AG20443 (cell line): Measurements from ENCODE around the gene OR6B3.
"Not testable (repeated sequence)": the region's sequence is repeated elsewhere in the genome, so short reads cannot be mapped to it uniquely, and the experiment has no call there.

Experiments used
- DNase-seq: peaks from one replicate; pipeline ENCODE4 v3.0.0; 2012; ENCODE audit warnings: low spot score, mixed read lengths

The OR6B3 gene

DNA sequence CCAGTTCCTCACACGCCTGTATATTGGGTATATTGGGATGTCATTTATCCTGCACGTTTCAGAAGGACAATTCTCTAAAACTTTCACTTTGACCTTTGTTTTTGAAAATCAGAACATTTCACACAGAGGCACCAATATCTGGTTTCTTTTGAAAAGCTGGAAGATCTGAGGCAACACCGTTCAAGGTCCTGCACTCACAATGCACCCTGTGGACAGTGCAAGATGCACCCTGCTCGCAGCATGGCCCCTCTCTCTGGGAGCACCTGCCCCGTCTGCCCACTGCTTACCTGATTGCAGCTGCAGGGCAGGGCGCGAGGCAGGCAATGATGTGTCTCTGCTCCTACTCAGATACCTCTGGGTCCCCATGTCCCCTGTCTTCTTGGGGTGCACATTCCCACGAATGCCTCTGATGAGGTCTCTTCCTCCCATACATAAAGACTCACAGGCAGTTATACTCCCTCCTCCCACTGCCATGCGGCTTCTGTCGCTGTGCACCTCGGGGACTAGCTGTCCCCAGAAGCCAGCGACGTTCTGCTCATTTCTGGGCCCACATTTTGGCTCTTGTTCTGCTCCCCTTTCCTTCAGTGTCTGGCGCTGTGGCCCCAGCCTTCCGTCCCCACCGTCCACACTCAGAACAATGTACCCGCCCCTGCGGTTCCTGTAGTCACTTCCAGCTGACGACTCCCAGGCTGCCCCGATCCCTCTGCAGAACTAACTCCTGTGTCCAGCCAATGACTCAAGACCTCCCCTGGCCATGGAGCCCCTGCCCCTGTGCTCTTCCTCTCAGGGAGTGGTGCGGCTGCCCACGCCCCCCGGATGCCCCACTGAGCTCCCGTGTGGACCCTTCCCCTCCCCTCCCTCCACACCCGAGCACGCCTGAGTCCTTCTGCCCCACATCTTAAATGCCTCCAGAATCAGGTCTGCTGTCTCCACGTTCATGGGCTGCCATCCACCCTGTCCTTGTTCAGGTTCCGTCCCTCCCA is at the start of gene OR6B3:
OR6B3 (minus strand) TSS at position 349 of the 983 bp plus-strand sequence.
- DNase-seq: no peak

DNA sequence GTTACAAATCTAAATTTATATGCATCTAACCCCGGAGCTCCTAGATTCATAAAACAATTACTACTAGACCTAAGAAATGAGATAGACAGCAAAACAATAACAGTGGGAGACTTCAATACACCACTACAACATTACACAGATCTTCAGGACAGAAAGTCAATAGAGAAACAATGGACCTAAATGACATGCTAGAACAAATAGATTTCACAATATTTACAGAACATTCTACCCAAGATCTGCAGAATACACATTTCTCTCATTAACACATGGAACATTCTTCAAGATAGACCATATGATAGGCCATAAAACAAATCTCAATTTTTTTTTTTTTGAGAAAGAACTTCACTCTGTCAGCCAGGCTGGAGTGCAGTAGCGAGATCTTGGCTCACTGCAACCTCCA is 45.0 kb upstream of the OR6B3 start:
- no peak for DNase-seq

DNA sequence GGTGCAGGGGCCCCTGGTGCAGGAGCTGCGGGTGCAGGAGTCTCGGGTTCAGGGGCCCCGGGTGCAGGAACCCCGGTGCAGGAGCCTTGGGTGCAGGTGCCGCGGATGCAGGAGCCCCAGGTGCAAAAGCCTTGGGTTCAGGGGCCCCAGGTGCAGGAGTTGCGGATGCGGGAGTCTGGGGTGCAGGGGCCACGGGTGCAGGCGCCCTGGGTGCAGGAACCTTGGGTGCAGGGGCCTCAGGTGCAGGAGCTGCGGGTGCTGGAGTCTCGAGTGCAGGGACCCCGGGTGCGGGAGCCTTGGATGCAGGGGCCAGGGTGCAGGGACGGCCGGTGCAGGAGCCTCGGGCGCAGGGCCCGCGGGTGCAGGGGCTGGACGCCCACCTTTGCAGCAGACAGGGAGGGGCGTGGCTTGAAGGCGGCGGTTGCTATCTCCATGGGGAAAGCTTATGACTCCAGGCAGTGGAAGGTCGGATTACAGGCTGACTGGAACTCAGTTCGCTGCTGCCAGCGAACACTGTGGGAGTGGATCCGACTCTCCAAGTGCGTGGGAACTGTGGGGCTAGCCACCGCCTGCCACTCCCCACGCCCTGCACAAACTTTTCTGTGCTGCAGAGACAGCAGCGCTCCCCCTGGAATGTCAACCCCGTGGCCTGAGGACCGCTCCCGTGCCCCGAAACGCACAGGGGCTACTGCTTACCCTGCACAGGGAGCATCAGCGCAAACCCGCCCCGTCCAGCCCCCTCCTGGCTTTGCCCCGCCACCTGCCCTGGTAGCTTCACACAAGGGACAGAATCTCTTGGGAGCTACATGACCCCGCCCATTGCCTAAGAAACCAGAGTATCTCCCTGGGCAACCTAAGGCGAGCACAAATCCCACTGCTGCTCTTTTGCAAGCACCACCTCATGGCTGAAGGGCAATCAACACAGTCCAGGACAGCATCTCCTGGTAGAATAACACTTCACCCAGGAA is 42.5 kb upstream of the OR6B3 start:
- DNase-seq: no peak

- no peak for DNase-seq
Measured at GRCh38 chr2:240089306-240089705, 36.0 kb upstream of the OR6B3 start.

DNA sequence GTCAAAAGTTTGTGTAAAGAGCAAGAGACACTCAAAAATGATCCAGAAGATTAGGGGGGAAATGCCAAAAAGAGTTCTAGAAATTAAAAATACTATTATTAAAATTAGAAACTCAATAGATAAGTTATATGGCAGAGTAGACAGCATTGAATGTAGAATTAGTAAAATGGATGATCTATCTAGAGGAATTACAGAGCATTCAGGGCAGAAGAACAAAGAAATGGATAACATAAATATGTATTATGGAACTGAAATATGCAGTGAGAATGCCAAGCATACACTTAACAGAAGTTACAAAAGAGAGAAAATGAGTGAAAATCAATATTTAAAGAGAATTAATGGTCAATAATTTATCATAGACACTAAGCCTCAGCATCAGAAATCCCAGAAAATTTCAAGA is 33.2 kb upstream of the OR6B3 start:
- no peak for DNase-seq

DNA sequence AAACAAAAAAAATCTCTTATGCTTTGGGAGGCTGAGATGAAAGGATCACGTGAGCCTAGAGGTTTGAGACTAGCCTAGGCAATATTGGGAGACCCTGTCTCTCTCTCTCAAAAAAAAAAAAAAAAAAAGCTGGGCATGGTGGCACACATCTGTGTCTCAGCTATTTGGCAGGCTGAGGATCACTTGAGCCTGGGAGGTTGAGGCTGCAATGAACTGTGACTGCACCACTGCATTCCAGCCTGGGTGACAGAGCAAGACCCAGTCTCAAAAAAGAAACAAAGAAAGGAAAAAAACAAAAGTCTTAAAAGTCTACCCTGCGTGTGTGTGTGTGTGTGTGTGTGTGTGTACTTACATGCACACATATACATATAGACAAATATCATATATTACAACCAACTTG is 25.3 kb upstream of the OR6B3 start:
- no peak for DNase-seq

GRCh38 chr2:240077442-240077841 is 24.1 kb upstream of the OR6B3 start:
- DNase-seq: no peak

GRCh38 chr2:240074545-240074944 is 21.2 kb upstream of the OR6B3 start:
- no peak for DNase-seq

GRCh38 chr2:240070907-240071306 is 17.6 kb upstream of the OR6B3 start:
- DNase-seq: no peak

- no peak for DNase-seq
Measured at GRCh38 chr2:240069829-240070228, 16.5 kb upstream of the OR6B3 start.

GRCh38 chr2:240068193-240068592 is 14.9 kb upstream of the OR6B3 start:
- DNase-seq: no peak

- no peak for DNase-seq
Measured at GRCh38 chr2:240066489-240066888, 13.2 kb upstream of the OR6B3 start.

DNA sequence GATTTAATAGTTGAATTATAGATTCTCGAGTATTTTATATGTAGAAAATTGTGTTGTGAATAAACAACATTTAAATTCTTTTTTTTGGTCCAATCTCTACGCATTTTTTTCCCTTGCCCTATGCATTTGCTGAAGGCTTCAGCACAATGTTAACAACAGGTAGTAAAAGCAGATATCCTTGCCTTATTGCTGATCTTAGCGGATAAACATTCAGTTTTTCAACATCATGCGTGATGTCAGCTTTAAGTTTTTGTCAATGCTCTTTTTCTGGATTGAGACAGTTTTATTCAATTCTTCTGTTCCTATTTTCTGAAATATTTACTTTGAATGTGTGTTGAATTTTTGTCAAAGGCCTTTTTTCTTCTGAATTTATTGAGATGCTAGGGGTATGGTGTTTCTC is 11.6 kb upstream of the OR6B3 start:
- no peak for DNase-seq

DNA sequence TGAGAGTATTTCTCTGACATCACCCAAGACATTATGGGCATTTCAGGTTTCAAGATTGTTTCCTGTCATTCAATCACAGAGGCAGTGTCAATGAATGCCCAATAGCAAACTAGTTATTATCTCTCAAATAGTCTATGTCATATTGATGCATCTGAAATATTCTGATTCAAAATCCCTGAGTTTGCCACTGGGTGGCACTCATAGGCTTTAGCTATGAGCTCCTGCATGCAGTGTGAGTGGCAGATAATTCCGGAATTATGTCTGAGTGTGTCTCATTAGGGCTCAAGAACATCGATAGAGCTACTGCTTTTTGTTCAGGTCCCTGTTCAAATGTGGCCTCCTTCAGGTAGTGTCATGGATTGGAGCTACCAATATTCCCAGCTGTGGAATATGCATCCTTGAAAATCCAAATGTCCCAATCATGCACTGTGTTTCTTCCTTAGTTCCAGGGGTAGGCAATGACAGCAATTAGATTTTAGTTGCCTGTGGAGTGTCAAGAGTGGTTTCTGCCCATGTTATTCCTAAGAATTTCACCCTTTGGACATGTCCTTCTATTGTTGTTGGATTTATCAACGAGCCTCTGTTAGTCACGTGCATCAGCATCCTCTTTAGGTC is 7.8 kb upstream of the OR6B3 start:
- peak; percentile 66 for DNase-seq

DNA sequence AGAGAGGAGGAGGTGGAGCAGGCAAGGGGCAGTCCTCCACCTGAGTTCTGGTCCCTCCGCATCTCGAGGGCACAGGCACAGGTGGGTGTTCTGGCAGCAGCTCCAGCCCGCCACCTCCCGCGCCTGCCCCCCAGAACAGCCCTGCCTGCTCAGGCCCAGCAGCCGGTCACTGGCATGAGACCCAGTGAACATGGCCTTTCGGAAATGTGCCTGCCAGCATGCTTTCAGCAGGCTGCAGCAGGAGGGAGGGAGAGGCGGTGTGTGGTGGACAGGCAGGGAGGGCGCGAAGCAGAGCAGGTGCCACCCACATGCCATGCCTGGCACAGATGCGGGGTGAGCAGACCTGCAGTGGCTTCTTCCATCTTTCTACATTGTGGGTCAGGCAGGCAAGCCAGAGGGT is 3.4 kb upstream of the OR6B3 start:
- no peak for DNase-seq

DNA sequence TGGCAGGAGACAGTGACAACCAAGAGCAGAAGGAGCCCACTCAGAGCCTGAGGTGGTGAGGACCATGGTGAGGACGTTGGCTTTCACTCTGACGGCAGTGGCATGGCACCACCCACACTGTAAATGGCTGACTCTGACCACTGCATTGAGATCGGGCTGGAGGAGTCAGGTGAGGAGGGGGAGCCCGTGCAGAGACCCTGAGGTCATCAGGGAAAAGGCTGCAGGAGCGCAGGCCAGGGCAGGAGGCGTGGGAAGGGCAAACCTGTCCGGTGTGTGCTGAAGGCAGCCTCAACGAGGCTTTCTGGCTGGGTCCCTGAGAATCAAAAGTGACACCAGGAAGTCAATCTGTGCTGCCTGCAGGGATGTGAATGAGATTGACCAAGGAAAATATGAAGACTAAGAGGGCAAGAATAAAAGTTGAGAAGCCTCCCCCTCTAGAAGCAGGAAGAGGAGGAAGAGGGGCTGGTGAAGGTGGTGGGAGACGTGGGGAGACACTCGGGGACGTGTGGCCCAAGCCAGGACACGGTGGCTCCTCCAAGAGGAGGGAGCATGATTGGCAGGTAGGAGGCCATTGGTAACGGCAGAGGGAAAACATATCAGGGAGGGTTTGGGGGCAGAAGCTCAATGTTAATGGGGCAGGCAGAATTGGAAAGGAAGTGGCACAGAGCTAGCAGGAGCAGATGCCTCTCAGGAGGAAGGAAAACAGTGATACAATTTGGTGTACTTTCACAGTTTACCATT is 2.0 kb upstream of the OR6B3 start:
- no peak for DNase-seq

DNA sequence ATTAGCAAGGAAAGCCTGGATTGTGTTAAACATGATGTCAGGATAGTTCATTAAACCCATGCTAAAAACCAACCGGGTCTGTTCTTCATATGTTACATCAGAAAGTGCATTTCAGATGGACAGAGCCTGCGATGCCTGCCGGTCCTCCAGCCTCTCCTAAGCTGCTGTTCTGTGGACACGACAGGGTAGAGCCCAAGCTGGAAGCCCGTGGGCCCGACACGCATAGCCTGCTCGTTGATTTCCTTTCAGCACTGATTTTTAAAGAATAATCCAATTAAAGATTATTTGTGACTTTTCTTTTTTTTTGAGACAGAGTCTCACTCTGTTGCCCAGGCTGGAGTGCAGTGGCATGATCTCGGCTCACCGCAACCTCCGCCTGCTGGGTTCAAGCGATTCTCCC is 797 bp downstream of the OR6B3 start:
- DNase-seq: no peak

GRCh38 chr2:240051697-240052096 is 1.6 kb downstream of the OR6B3 start:
- no peak for DNase-seq

- DNase-seq: no peak
Measured at GRCh38 chr2:240050278-240050677, 3.0 kb downstream of the OR6B3 start.

DNA sequence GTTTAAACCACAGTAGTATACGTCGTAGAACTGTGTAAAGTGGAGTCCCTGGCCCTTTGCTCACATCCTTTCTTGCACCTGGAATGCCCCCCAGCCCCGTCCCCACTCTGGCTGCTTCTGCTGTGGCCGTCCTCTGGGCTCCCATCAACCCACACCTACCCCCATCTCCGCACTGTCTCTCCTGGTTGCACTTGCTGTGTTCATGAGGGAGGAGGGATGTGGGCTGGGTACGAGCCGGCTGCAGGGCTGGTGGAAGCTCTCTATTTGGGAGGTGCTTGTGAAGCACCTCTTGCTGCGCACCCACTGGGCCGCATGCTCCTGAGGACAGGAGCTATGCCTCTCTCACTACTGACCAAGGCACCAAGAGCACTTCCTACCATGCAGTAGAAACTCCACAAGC is 5.1 kb downstream of the OR6B3 start:
- no peak for DNase-seq

DNA sequence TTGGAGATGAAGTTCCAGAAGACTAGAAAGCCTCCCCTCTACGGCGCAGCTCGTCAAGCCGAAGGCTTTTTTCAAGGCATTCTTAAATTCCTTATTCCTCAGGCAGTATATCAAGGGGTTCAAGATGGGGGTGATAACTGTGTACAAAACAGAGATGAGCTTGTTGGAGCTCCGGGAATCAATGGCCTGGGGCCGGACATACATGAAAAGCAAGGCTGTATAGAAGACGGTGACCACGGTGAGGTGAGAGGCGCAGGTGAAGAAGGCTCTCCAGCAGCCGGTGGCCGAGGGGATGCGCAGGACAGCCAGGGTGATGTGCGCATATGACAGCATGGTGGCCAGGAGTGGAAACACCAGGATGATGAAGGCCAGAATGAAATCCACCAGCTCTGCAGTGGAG is 8.2 kb downstream of the OR6B3 start:
- DNase-seq: no peak

- not testable (repeated sequence) for DNase-seq
Measured at GRCh38 chr2:240044096-240044495, 9.2 kb downstream of the OR6B3 start.
